OCI-LY3 (cell line): ENCODE data around the gene DNAL1.

ENCODE experiments used
- CTCF ChIP-seq: fragments of 200-600, 300-600 bp; sonication (generic); IDR thresholded peaks from 2 replicates; pipeline ENCODE4 v1.5.1; 2014; ENCODE audit warnings: antibody characterized with exemption, low read length, low read depth
- EZH2phosphoT487 ChIP-seq: fragments of 200-600 bp; shearing (Covaris generic); IDR thresholded peaks from 2 replicates; pipeline ENCODE4 v1.6.1; 2018; ENCODE audit warnings: antibody characterized with exemption, mixed run types, low read depth

- no peak for TF ChIP-seq CTCF
- no peak for TF ChIP-seq EZH2phosphoT487
Observed at GRCh38 chr14:73719361-73719760, 74.6 kb downstream of the DNAL1 start.
